Astrocyte of the cerebellum (primary cell): ENCODE results near the gene TBC1D8.

Source experiments
- DNase-seq: peaks from one replicate; pipeline ENCODE4 v3.0.0-alpha.2; 2011; ENCODE audit warnings: low read depth
- H3K4me3 ChIP-seq: 2 replicates; pipeline ENCODE4 v1.5.1; 2011; ENCODE audit warnings: mild to moderate bottlenecking, low read depth, low read length, moderate library complexity
- in situ Hi-C: cut with HindIII; loops from 2 replicates; pipeline ENCODE4 v1.10.0; 2017; ENCODE audit warnings: low sequenced_read_pairs
- TF ChIP-seq, protein P1 (sequence below): IDR thresholded peaks from 2 replicates; pipeline ENCODE4 v1.5.1; 2012; ENCODE audit warnings: low read length, low read depth, moderate library complexity, mild to moderate bottlenecking; ENCODE audit errors: missing control alignments

TBC1D8 gene

GRCh38 chr2:101151146-101151858 lies at the start of gene TBC1D8:
Gene TBC1D8 (minus strand): TSS chr2:101151382. CDS start chr2:101151253, 129 bp downstream.
- no peak for DNase-seq
- peak within 1 kb of the TSS; percentile 57 for H3K4me3 ChIP-seq
- in situ Hi-C loops, result no loop called here
- TF ChIP-seq, protein P1, sequence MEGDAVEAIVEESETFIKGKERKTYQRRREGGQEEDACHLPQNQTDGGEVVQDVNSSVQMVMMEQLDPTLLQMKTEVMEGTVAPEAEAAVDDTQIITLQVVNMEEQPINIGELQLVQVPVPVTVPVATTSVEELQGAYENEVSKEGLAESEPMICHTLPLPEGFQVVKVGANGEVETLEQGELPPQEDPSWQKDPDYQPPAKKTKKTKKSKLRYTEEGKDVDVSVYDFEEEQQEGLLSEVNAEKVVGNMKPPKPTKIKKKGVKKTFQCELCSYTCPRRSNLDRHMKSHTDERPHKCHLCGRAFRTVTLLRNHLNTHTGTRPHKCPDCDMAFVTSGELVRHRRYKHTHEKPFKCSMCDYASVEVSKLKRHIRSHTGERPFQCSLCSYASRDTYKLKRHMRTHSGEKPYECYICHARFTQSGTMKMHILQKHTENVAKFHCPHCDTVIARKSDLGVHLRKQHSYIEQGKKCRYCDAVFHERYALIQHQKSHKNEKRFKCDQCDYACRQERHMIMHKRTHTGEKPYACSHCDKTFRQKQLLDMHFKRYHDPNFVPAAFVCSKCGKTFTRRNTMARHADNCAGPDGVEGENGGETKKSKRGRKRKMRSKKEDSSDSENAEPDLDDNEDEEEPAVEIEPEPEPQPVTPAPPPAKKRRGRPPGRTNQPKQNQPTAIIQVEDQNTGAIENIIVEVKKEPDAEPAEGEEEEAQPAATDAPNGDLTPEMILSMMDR, result no peak

GRCh38 chr2:101200676-101201075 lies 49.5 kb upstream of the TBC1D8 start:
- TF ChIP-seq, protein P1, result no peak
- DNase-seq, result no peak
- in situ Hi-C loops, result loop anchor here (5.0 kb wide), 1 partner anchor 188 kb away; no protein-coding TSS in a partner anchor
- no peak overlapping the region for H3K4me3 ChIP-seq

GRCh38 chr2:101199251-101199791 lies 48.1 kb upstream of the TBC1D8 start:
- TF ChIP-seq, protein P1, result no peak
- H3K4me3 ChIP-seq, result no peak overlapping the region
- in situ Hi-C loops, result no loop called here
- no peak for DNase-seq

DNA sequence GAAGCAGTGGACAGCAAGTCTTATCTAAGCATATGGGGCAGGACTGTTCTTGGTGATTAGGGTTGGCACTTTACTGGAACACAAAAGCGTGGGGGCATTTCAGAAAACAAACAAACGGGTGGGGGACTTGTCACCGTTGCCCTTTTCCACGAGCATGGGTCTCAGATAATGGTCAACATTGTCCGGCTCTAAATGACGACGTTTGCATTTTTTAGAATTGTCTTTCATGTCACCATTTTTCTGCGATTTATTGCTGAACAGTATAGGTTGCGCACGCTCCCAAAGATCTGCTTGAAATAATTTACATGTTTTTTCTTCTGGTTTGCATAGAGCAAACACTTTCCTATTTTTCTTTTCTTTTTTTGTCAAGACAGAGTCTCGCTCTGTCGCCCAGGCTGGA lies 46.6 kb upstream of the TBC1D8 start:
- DNase-seq, result no peak
- TF ChIP-seq, protein P1, result no peak
- no peak overlapping the region for H3K4me3 ChIP-seq
- in situ Hi-C loops, result no loop called here

- no peak for DNase-seq
- TF ChIP-seq, protein P1, result no peak
- no peak overlapping the region for H3K4me3 ChIP-seq
- in situ Hi-C loops, result no loop called here
These were observed 46.1 kb upstream of the TBC1D8 start for GRCh38 chr2:101197215-101197745.

GRCh38 chr2:101195871-101196661 lies 44.9 kb upstream of the TBC1D8 start:
- in situ Hi-C loops, result no loop called here
- DNase-seq, result no peak
- TF ChIP-seq, protein P1, result no peak
- H3K4me3 ChIP-seq, result no peak overlapping the region
